ENCODE measurements around the gene PTP4A1.
"Not testable (repeated sequence)": the region's sequence is repeated elsewhere in the genome, so short reads cannot be mapped to it uniquely, and the experiment has no call there.

The PTP4A1 gene

DNA sequence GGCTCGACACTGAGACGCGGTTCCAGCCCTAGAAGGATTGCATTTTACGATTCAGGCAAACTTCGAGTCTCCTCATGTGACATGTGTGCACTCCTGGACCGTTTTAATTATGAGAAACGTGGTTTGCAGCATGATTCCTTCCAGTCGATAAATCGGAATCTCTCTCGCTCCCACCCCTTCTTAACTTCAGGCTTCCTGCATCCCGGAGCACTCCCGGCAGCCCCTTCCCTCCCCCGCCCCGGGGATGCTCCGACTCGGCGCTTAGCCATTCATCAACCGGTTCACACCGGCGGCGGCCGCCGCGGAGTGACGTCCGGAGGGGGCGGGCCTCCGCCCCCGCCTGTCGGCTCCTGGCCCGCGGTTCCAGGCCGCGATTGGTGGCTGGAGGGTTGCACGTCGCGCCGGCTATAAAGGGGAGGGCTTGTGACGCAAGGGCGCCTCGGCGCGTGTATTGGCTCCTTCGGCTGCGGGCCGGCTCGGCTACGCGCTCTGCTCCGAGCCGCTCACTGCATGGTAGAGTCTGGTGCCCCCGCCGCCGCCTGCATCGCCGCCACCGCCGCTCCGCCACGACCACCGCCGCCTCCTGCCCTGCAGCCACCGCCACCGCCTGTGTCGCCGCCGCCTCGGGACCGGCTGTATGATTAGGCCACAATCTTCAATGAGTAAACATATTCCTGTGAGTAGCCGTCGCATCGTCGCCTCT lies at the start of gene PTP4A1, which contains the start of gene LOC128125822:
TSS of gene PTP4A1 (plus strand) at position 437 of the 703 bp plus-strand sequence. CDS start 4,401 bp downstream, outside the sequence.
TSS of gene LOC128125822 (plus strand) at position 437 of the 703 bp plus-strand sequence.
- DNase-seq, result peak; percentile 98

DNA sequence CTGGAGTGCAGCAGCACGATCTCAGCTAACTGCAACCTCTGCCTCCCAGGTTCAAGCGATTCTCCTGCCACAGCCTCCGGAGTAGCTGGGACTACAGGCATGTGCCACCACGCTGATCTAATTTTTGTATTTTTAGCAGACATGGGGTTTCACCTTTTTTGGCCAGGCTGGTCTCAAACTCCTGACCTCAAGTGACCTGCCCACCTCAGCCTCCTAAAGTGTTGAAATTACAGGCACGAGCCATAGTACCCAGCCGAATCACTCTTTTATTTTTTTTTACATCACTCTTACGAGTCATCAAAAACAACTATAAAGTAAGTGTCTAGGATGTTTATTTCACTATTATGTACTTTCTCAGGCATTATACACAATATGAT lies 49.4 kb upstream of the PTP4A1 start:
- DNase-seq, result not testable (repeated sequence)

GRCh38 chr6:63523630-63524029 lies 48.6 kb upstream of the PTP4A1 start:
- no peak for DNase-seq

DNA sequence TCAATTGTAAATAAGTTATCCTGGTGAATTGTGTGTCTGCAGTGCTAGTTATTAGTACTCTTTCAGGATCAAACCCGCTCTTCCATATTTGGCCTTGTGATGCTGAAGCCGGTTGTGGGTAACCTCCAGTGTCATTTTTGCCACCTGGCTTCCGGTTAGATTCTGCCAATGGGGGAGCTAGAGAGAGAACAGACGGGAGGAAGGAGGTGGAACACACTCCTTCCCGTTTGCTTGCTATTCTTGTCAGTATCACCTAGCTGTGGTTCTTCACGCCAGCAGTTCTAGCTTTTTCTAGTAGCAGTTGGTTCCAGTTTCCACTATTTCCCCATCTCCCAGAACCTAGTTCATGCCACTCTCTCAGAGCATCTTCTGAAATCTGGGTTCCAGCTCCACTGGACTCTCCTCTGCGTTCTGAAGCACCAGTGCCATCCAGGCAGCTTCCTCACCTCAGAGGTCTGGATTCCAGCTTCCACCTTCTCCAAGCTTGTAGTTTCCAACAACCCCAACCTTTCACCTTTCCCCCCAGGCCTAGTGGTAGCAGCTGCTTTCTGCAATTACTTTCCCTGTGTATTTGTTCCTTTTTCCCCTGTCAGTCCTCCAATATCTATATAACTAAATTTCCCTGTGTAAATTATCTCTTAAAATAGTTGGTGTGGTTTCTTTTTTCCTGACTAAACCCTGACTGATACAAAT lies 46.9 kb upstream of the PTP4A1 start:
- DNase-seq, result no peak

DNA sequence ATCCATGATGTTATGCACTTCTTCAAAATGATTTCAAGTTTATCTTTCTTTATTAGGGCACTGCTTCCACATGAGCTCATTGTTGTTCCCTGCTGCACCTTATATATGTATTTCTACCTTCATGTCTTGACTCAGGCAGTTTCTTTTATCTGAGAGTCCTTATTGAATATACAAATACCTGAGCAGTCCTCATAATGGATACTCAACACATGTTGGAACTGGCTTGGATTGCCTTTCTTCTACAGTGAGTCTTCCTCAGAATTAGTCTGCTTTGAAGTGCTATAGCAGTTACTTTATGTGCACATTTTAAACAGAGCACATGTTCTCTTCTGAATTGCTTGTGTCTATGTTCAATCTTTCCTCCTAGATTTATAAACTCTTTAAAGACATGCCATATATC lies 45.3 kb upstream of the PTP4A1 start:
- DNase-seq, result no peak

- DNase-seq, result peak; percentile 99
These were observed 44.4 kb upstream of the PTP4A1 start for GRCh38 chr6:63527658-63528514.

- peak; percentile 54 for DNase-seq
These were observed 42.8 kb upstream of the PTP4A1 start for GRCh38 chr6:63529498-63529897.

DNA sequence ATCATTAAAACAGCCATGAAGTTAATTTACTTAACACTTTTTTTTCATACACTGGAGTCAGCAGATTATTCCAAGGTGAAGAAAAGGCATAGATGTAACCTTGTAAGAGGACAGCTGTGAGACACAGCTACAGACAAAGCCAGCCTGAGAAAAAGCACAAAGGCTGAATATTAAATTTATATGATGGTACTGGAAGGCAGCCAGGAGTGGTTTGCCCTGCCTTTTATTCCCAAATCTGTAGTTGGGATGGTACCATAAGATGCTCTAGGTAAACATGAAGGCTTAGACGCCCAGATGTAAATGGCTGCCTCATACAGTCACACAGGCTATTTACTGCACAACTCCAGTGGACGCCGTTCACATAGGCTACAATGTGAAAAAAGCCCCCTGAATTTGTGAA lies 42.1 kb upstream of the PTP4A1 start:
- DNase-seq, result no peak

DNA sequence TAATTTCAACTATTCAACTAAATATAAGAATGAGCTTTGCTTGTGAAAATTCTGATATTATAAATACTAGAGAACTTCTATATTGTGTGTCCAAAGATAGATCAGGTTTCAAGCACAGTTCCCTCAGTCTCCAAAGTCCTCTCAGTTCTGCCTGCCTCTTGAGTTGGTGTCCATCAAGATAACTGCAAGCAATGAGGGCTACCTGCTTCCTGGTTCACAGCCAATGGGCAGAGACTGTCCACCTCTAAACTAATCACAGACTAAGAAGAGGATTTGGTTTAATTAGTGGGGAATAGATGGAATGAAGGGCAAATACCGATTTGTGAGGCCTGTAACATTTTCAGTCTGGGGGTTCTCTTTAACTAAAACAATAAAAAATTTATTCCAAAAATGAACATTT lies 41.3 kb upstream of the PTP4A1 start:
- DNase-seq, result no peak

DNA sequence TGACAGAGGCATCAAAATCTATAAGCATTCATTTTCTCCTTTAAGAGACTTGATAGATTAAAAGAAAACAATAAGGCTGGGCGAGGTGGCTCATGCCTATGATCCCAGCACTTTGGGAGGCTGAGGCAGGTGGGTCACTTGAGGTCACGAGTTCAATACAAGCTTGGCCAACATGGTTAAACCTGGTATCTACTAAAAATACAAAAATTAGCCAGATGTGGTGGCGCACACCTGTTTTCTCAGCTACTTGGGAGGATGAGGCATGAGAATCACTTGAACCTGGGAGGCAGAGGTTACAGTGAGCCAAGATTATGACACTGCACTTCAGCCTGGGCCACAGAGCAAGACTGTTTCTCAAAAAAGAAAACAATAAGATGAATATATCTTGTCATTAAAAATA lies 39.3 kb upstream of the PTP4A1 start:
- no peak for DNase-seq

GRCh38 chr6:63533952-63534351 lies 38.3 kb upstream of the PTP4A1 start:
- no peak for DNase-seq

- DNase-seq, result peak; percentile 51
These were observed 34.9 kb upstream of the PTP4A1 start for GRCh38 chr6:63537201-63537958.

DNA sequence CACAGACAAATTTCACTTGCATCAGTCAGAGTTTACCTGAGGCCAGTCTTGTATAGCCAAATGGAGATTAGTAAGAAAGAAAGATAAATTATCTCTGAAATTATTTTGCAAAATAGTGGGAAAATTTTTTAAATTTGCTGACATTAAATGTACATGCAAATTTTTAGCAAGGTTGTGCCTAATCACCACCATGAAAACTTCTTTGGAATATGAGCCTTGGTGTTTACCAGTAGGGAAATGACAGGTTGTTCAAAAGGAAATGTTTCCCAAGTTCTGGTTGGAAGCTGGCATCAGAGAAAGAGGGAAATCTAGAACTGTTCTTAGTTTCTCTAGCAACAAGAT lies 34.4 kb upstream of the PTP4A1 start:
- no peak for DNase-seq

GRCh38 chr6:63538550-63538949 lies 33.7 kb upstream of the PTP4A1 start:
- DNase-seq, result no peak

- no peak for DNase-seq
These were observed 29.3 kb upstream of the PTP4A1 start for GRCh38 chr6:63543001-63543400.

DNA sequence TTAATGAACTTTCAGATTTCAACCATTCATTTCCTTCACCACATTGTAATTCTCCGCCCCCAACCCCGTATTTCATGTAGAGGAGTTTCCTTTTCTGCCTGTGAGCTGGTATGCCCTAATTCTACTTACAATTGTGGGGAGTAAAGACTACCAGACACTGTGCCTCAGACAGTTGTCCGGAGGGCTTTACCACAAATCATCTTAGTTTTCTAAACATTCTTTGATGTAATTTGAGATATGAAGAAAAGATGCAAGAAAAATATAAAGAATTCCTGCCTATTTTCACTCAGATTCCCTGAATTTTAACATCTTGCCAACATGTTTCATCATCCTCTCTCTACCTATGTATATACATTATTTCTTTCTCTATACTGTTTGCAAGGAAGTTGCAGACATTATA lies 28.3 kb upstream of the PTP4A1 start:
- peak; percentile 37 for DNase-seq

DNA sequence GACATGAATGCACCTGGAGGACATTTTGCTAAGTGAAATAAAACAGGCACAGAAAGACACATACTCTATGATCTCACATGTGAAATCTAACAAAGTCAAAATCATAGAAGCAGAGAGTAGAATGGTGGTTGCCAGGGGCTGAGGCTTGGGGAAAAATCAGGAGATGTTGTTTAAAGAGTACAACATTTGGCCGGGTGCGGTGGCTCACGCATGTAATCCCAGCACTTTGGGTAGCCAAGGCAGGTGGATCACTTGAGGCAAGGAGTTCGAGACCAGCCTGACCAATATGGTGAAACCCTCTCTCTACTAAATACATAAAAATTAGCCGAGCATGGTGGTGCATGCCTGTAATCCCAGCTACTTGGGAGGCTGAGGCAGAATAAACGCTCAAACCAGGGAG lies 26.0 kb upstream of the PTP4A1 start:
- no peak for DNase-seq

- DNase-seq, result no peak
These were observed 25.6 kb upstream of the PTP4A1 start for GRCh38 chr6:63546697-63547096.

DNA sequence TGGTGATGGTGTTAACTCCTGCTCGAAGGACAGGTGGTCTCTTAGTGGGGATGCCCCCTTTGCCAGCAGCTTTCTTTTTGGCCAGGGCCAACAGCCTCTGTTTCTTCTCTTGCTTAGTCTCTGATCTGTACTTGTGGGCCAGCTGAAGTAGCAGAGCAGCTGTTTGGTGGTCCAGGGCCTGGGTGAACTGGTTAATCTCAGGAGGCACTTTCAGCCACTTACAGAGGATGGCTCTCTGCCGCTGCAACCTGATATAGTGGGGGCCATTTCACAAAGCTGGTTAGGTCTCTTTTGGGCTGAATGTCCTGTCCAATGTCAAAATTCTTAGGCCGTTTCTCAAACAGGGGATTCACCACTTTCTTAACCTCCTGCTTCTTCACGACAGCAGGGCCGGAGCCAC lies 23.2 kb upstream of the PTP4A1 start:
- no peak for DNase-seq

- no peak for DNase-seq
These were observed 19.1 kb upstream of the PTP4A1 start for GRCh38 chr6:63553208-63553607.

- DNase-seq, result no peak
These were observed 18.4 kb upstream of the PTP4A1 start for GRCh38 chr6:63553900-63554299.

DNA sequence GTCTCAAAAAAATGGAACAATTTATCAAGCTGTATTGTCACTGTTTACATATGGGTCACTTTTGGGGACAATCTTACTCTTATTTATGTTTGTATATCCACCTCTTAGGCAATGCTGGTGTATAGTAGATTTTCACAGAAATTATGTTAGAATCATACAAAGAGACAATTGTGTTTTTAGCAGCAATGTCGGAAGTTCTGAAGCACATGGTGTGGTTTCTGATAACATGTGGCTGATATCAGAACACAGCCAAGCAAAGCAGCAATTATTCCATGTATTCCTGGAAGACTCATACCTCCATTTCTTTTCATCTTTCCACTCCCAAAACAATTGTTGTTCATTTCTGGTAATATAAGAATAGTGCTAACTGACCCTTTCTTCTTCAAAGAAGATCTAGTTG lies 17.5 kb upstream of the PTP4A1 start:
- DNase-seq, result no peak

DNA sequence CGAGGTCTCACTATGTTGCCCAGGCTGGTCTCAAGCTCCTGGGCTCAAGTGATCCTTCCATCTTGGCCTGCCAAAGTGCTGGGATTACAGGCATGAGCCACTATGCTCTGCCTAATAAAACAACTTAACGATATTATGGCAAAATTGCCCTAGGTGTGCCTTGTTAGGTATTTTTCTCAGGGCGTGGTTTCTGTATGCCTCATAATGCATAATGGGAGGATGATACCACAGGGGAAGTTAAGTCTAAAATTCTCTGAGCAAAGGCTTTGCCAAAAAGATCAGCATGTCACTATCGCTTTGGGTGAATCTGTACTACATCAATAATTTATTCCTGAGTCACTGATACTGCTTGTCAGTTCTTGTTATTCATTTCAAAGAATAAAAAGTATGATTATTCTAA lies 15.9 kb upstream of the PTP4A1 start:
- no peak for DNase-seq

Data from fibroblast of skin of right biceps (primary cell).